Activated T-cell treated with anti-CD3 and anti-CD28 coated beads for 4 hours (primary cell): ENCODE data around the gene GRID2.

ENCODE experiments used
- DNase-seq: peaks from one replicate; pipeline ENCODE4 v3.0.0-alpha.2; 2020

The GRID2 gene

GRCh38 chr4:93730251-93730650 is 1426.5 kb downstream of the GRID2 start:
- DNase-seq = no peak

DNA sequence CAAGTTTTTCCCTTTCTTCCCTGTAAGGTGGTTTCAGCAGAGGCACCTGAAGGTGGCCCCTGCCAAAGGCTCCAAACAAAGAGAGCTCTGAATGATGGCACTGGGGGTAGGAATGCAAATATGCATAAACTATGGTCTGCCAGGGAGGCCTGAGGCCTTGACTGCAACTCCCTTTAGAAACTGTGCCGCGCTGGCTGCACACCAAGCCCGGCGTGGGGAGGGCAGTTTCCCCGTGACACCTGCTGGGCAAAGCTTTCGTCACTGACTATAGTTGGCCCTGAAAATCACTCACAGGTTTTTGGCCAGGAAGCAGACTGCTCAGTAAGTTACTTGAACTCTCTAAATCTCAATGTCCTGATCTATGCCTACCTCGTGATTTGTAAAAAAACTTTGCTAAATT is 1427.0 kb downstream of the GRID2 start:
- no peak for DNase-seq

DNA sequence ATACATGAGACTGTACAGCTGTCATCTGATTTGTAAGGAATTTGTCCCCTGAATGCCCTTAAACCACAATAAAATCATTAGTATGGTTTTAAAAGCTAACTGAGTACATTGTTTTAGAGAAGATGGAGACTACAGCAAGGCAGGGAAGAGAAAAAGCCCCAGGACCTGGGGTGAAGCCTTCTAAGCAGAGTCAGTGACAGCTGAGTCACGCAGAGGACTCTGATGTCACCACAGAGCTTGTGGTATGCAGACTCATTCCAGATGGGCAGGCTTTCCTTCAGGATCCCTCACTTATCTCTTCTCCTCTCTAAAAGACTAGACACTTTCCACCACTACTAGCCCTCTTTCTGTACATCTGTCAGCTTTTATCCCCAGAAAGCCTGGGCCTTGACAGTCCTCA is 1427.7 kb downstream of the GRID2 start:
- no peak for DNase-seq

- no peak for DNase-seq
These were observed 1428.7 kb downstream of the GRID2 start for GRCh38 chr4:93732509-93732908.

- no peak for DNase-seq
These were observed 1437.1 kb downstream of the GRID2 start for GRCh38 chr4:93740890-93741289.

- no peak for DNase-seq
These were observed 1439.3 kb downstream of the GRID2 start for GRCh38 chr4:93743022-93743421.

GRCh38 chr4:93743635-93744034 is 1439.9 kb downstream of the GRID2 start:
- DNase-seq = no peak

DNA sequence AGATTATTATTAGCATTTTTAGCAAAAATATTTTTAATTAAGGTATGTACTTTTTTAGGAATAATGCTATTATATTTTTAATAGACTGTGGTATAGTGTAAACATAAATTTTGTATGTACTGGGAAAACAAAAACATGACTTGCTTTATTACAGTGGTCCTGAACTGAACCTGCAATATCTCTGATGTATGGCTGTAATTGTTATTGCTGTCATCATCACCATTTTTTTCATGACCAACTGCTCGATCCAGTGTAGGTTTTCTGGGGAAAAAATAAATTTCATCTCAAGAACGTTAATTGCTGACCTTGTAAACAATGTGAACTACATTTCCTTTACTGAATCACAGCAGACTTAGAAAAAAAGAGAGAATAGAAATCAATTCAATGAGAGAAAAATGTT is 1441.2 kb downstream of the GRID2 start:
- DNase-seq = no peak

DNA sequence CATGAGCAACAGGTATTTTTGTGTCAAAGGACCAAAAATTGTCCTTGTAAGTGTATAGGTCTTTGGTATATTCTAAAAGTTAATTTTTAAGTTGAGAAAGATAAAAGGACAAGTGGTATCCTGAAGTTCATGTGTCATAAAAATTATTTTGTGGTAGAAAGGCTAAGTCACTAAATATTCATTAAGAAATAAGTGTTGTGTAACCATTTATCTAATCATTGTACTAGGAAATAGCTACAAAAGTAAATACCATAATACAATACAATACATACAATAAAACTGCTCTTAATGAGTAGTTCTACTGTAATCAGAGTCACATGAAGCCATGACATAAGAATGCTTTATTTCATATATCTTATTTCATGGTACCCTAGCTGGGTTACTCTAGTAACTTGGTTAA is 1442.3 kb downstream of the GRID2 start:
- DNase-seq = no peak

- DNase-seq = no peak
These were observed 1443.5 kb downstream of the GRID2 start for GRCh38 chr4:93747220-93747619.

GRCh38 chr4:93748373-93749291 is 1444.9 kb downstream of the GRID2 start:
- no peak for DNase-seq

DNA sequence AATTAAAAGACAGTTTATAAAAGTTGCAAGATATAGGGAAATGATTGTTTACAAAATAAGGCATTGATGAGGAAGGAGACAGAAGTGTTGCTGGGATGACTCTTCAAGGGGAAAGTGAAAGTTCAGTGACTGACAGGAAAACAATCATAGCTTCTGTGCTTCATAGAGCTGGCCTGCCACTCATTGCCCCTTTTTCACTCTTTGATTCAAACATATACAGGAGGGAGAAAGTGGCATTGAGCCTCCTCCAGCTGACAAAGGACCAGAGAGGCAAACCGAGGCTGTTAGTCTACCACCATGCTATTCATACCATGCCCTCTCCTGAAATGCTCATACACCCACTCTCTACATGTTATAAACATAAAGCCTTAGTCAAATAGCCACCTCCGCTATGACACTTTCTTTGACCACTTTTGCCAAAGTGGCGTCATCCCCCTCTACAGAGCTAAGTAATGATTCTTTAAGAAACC is 1445.6 kb downstream of the GRID2 start:
- no peak for DNase-seq

GRCh38 chr4:93751411-93751810 is 1447.6 kb downstream of the GRID2 start:
- no peak for DNase-seq

DNA sequence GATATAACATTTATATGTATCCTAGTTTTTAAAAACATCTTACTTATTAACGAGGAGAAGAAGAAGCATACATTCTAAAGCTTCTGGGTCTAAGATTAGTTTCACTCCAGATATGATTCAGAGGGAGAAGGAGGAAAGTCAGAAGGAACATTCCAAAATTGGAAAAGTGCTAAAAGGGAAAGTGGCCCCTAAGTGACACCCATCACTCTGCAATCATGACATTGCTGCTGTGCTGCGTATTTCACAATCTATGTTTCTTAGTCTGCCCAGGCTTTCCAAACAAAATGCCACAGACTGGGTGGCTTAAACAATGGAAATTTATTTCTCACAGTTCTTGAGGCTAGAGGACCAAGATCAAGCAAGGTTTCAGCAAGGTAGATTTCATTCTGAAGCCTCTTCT is 1452.3 kb downstream of the GRID2 start:
- DNase-seq = no peak

- DNase-seq = no peak
These were observed 1455.7 kb downstream of the GRID2 start for GRCh38 chr4:93759506-93759905.

DNA sequence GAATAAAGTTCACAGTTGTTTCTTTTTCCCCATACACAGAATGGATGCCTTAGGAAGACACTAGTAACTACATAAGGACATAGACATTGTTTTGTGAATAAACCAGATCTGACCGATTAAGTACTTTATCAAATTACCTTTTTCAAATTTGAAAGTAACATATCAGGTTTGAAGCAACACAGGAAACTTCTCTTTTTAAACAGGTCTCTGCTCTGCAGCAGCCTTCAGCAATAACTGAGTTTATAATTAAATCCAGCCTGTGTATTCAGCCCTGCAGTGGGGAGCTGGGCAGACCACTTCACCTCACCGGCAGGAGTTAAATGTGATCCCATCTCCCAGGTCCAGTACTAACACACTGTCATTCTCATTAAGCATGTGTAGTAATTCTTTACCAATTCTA is 1456.5 kb downstream of the GRID2 start:
- DNase-seq = no peak

DNA sequence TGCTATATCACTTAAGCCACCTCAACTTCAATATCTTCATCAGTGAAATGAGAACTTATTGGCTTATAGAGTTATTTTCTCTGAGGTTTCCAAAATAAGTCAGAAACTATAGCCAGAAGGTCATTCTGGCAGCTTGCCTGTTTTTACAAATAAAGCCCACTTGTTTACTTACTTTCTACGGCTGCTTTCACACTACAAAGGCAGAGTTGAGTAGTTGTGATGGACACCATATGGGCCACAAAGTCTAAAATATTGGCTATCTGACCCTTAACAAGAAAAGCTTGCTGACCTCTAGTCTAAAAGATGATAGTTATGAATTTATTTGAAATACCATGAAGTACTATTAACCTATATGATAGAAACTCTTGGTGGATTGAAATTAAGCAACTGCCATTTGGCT is 1457.5 kb downstream of the GRID2 start:
- DNase-seq = no peak

DNA sequence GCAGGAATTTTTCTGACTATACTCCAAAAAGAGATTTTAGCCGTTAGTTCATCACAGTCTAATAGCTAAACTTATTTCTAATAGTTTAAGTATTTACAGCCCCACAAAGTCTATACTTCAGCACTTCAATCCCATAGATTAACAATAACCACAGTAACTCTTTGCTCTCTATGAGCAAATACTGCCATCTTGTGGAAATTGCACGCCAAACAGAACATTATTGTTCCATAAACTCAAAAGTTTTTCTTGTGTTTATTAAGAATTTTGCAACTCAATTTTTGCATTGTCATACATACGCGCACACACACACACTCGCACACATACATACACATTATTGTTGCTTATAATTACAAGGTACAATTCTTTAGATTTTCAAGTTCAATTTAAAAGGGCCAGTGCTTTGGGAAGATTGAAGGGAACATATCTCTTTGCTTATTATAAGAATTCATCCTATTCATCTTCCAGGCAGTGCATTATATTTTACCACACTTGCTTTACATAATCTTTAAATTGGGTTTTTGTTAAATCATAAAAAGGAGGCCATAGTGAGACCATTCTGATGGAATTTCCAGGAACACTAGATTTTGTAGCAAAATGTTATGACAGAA is 1461.0 kb downstream of the GRID2 start:
- DNase-seq = no peak

- no peak for DNase-seq
These were observed 1464.2 kb downstream of the GRID2 start for GRCh38 chr4:93767917-93768316.

GRCh38 chr4:93770201-93770600 is 1466.4 kb downstream of the GRID2 start:
- no peak for DNase-seq

GRCh38 chr4:93771640-93772411 is 1468.1 kb downstream of the GRID2 start:
- no peak for DNase-seq

- no peak for DNase-seq
These were observed 1469.1 kb downstream of the GRID2 start for GRCh38 chr4:93772858-93773257.

DNA sequence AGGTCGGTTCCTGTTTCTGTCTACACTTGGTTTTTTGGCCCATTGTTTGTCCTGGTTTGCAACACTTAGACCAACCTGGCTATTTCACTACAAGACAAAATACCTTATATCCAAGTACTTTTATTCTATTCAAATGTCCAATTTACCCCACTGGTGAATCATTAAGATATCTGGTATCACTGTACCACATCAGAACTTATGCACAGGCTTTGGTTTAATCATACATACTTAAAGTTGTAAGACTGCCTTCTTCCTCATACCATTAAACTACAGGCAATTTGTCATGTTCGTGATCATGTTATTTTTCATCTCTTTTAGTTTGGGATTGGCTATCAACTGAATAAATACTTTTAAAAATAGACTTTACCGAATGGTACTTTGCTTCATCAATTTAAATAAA is 1471.8 kb downstream of the GRID2 start:
- no peak for DNase-seq
